Measurements from ENCODE around the gene C20orf173.
"Not testable (repeated sequence)": the region's sequence is repeated elsewhere in the genome, so short reads cannot be mapped to it uniquely, and the experiment has no call there.

C20orf173 gene

GRCh38 chr20:35541118-35541782, 11.8 kb upstream of the C20orf173 start:
- no peak for DNase-seq (ENCODE audit: low read depth)
- peak overlapping the region; percentile 53 for H3K4me3 ChIP-seq (ENCODE audit: low read length)
- TF ChIP-seq CTCF (conservative IDR thresholded peaks at IDR 0.05; ENCODE audit: low read length): no peak

GRCh38 chr20:35539756-35540212, 10.3 kb upstream of the C20orf173 start:
- no peak for TF ChIP-seq CTCF (conservative IDR thresholded peaks at IDR 0.05; ENCODE audit: low read length)
- H3K4me3 ChIP-seq (ENCODE audit: low read length): no peak overlapping the region
- no peak for DNase-seq (ENCODE audit: low read depth)

GRCh38 chr20:35527122-35527769, 2.2 kb downstream of the C20orf173 start:
- no peak for TF ChIP-seq CTCF (conservative IDR thresholded peaks at IDR 0.05; ENCODE audit: low read length)
- no peak overlapping the region for H3K4me3 ChIP-seq (ENCODE audit: low read length)
- DNase-seq (ENCODE audit: low read depth): no peak

GRCh38 chr20:35525639-35526038, 3.8 kb downstream of the C20orf173 start:
- no peak for TF ChIP-seq CTCF (conservative IDR thresholded peaks at IDR 0.05; ENCODE audit: low read length)
- no peak for DNase-seq (ENCODE audit: low read depth)
- no peak overlapping the region for H3K4me3 ChIP-seq (ENCODE audit: low read length)

GRCh38 chr20:35523298-35523888, 6.1 kb downstream of the C20orf173 start:
- peak; percentile 57 for TF ChIP-seq CTCF (conservative IDR thresholded peaks at IDR 0.05; ENCODE audit: low read length)

GRCh38 chr20:35518955-35519354, 10.5 kb downstream of the C20orf173 start:
- no peak for TF ChIP-seq CTCF (conservative IDR thresholded peaks at IDR 0.05; ENCODE audit: low read length)
- no peak overlapping the region for H3K4me3 ChIP-seq (ENCODE audit: low read length)
- DNase-seq (ENCODE audit: low read depth): no peak

More at GRCh38 chr20:35523298-35523888, 6.1 kb downstream of the C20orf173 start:
- no peak for DNase-seq (ENCODE audit: low read depth)
- no peak overlapping the region for H3K4me3 ChIP-seq (ENCODE audit: low read length)

GRCh38 chr20:35517767-35518166, 11.7 kb downstream of the C20orf173 start:
- DNase-seq (ENCODE audit: low read depth); H3K4me3 ChIP-seq (ENCODE audit: low read length): not testable (repeated sequence)
